ENCODE measurements around the gene CD96. TPM values are rescaled to one million over a fixed set of nuclear protein-coding genes. Genes with fewer than 3 reads are reported as not detected.

Gene CD96
- total RNA-seq, 1 donor from 2014 or later = 9.5 TPM

GRCh38 chr3:111534701-111535100 is 7.3 kb upstream of the CD96 start:
- ATAC-seq = no peak
- intact Hi-C loops (cut with DNase I) = no loop called here
- TF ChIP-seq, protein P1, sequence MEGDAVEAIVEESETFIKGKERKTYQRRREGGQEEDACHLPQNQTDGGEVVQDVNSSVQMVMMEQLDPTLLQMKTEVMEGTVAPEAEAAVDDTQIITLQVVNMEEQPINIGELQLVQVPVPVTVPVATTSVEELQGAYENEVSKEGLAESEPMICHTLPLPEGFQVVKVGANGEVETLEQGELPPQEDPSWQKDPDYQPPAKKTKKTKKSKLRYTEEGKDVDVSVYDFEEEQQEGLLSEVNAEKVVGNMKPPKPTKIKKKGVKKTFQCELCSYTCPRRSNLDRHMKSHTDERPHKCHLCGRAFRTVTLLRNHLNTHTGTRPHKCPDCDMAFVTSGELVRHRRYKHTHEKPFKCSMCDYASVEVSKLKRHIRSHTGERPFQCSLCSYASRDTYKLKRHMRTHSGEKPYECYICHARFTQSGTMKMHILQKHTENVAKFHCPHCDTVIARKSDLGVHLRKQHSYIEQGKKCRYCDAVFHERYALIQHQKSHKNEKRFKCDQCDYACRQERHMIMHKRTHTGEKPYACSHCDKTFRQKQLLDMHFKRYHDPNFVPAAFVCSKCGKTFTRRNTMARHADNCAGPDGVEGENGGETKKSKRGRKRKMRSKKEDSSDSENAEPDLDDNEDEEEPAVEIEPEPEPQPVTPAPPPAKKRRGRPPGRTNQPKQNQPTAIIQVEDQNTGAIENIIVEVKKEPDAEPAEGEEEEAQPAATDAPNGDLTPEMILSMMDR (IDR thresholded peaks at IDR 0.05) = no peak
- no peak overlapping the region for H3K4me3 ChIP-seq
- no peaks in the 10 kb centered on the region for H3K9me3 ChIP-seq
- H3K4me1 ChIP-seq = peaks cover 3% of the 10 kb centered on the region
- H3K27ac ChIP-seq = no peak overlapping the region
- H3K27me3 ChIP-seq = no peaks in the 10 kb centered on the region
- DNase-seq = no peak
- H3K36me3 ChIP-seq = no peaks in the 10 kb centered on the region

GRCh38 chr3:111538111-111538510 is 3.9 kb upstream of the CD96 start:
- ATAC-seq = no peak
- H3K27me3 ChIP-seq = no peaks in the 10 kb centered on the region
- H3K9me3 ChIP-seq = no peaks in the 10 kb centered on the region
- H3K27ac ChIP-seq = no peak overlapping the region
- TF ChIP-seq, protein P1 (IDR thresholded peaks at IDR 0.05) = no peak
- H3K4me3 ChIP-seq = no peak overlapping the region
- H3K36me3 ChIP-seq = no peaks in the 10 kb centered on the region
- no peak for DNase-seq
- peaks cover 6% of the 10 kb centered on the region for H3K4me1 ChIP-seq
- intact Hi-C loops (cut with DNase I) = no loop called here

DNA sequence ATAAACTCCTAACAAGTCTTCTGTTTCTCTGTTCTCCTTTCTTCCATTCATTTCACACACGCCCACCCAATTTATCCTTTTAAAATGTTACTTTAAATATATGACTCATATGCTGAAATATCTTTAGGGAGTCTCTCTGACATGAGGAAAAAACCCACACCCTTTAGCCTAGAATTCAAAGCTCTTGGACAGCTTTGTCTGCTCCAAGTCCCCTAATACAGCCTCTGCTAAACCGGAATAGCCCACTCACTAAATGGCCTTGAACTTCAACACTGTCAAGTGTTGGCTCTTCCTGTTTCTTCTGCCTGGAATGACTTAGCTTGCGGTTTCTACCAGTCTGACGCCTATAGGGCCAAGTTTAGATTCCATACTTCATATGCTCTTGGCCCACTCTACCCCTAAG is 3.3 kb upstream of the CD96 start:
- H3K4me1 ChIP-seq = peaks cover 6% of the 10 kb centered on the region
- peak; percentile 54 for ATAC-seq
- intact Hi-C loops (cut with DNase I) = no loop called here

DNA sequence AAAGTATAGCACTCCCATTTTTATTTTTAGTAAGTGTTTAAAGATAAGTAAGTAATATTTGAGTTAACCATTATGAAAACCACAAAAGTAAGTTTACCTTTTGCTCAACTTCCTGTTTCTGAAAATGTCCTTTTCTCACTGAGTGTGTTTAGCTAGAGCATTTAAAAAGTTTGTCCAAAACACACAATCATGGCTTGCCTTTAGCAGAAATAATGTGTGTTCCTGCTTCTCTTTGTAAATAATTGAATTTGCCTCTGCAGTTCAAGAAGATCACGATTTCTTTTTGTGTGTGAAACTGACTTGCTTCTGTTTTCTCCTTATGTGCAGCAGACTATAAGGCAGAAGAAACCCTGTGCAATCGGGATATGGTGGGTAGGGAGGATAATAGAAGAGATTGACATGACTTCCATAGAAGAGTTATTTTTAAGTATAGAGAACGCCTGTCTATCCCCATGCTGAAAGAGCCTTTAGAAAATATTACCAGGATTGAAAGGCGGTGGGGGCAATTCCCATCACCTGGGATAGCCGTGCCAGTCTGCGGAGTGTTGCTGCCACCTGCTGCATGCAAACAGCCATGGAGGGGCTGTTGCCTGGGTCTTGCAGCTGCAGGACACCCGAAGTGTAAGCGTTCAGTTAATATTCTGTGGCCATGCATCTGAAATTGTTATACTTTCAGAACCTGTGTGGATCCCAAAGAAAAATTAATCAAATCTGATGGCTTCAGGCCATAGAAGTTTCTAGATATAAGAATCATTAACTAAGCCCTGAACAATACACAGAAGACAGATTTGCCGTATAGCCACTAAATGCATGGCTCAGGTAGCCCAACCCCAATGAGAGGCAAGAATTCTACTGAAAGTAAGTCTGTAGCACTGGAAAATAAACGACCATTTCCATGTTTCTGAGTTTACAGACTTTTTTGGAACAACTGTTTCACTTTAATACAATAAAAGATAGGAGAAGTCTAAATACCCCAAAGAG is 2.4 kb upstream of the CD96 start:
- Histone ChIP-seq H3K27me3 (no peaks in the 10 kb centered on the region), H3K36me3 (no peaks in the 10 kb centered on the region), H3K4me1 (peaks cover 6% of the 10 kb centered on the region), H3K4me3 (no peak overlapping the region), H3K27ac (no peak overlapping the region), H3K9me3 (no peaks in the 10 kb centered on the region)
- TF ChIP-seq, protein P1 (IDR thresholded peaks at IDR 0.05) = peak; percentile 69
- DNase-seq = peak; percentile 79
- intact Hi-C loops (cut with DNase I) = no loop called here
- ATAC-seq = peak; percentile 93

More for the DNA sequence above, 3.3 kb upstream of the CD96 start:
- H3K27me3 ChIP-seq = no peaks in the 10 kb centered on the region
- no peaks in the 10 kb centered on the region for H3K9me3 ChIP-seq
- no peak overlapping the region for H3K27ac ChIP-seq
- H3K4me3 ChIP-seq = no peak overlapping the region
- TF ChIP-seq, protein P1 (IDR thresholded peaks at IDR 0.05) = no peak
- no peak for DNase-seq
- H3K36me3 ChIP-seq = no peaks in the 10 kb centered on the region

DNA sequence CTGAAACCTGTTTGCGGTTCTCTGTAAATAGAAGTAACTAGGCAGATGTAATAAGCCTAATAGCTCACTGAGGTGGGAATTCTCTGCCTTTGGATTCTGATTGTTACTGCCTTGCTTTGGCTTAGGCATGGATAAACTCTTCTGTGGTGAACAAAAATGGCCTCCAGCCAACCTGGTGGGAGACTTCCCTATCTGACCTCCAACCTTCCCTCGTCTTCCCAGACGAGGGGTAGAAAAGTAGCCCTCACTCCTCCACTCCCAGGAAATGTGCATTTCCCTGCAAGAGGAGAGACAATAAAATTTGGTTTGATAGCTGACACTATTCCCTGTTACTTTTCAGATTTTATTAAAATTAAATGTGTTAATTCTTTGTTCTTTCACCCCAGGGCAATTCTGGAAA is 606 bp upstream of the CD96 start:
- H3K27ac ChIP-seq = no peak overlapping the region

More for the DNA sequence above, 606 bp upstream of the CD96 start:
- no peak overlapping the region for H3K4me3 ChIP-seq
- TF ChIP-seq, protein P1 (IDR thresholded peaks at IDR 0.05) = no peak
- H3K36me3 ChIP-seq = no peaks in the 10 kb centered on the region
- intact Hi-C loops (cut with DNase I) = no loop called here
- peaks cover 6% of the 10 kb centered on the region for H3K4me1 ChIP-seq
- DNase-seq (no peak), ATAC-seq (no peak)
- H3K9me3 ChIP-seq = no peaks in the 10 kb centered on the region
- H3K27me3 ChIP-seq = no peaks in the 10 kb centered on the region

Data from upper lobe of right lung (tissue), 1 donor.